ENCODE data around the gene POLE3. TPM values are rescaled to one million over a fixed set of nuclear protein-coding genes. Genes with fewer than 3 reads are reported as not detected.

POLE3 gene
- total and polyA plus RNA-seq, 4 donors = 21.7 to 42.9 (median 28.4) TPM

DNA sequence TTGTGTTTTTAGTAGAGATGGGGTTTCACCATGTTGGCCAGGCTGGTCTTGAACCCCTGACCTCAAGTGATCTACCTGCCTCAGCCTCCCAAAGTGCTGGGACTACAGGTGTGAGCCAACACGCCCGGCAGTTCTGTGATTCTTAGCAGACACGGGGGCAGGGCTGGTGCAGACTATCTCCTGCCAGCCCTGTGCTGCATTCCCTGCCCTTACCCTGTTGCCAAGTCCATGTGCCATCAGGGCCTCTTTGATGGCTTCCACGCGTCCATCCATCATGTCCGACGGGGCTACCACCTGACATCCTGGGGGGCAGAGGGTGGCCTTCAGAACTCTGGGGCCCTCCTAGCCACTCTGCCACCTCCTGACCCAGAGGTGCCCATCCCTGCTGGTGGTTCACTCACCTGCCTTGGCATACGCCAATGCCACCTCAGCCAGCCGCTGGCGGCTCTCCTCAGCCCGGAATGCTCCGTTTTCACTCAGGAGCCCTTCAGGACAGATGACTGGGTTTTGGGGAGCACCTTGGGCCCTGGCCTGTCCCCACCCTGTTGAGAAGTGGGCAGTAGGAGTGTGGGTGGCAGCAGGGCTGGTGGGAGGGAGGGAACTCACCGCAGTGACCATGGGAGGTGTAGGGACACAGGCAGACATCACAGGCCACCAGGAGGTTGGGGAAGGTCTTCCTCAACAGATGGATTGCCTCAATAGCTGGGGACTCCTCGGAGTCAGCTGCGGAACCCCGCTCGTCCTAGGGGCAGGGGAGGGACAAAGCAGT is 20.1 kb downstream of the POLE3 start:
- Histone ChIP-seq H3K4me3 (no peak overlapping the region), H3K9ac (ENCODE audit: insufficient read depth in 1 of 2, low read length in 2 of 2) (no peak overlapping the region), H3K36me3 (ENCODE audit: control insufficient read depth in 4 of 4, insufficient read depth in 4 of 4, low read length in 4 of 4) (peaks cover 8 to 43% (median 40%) of the 10 kb centered on the region in 4 donors), H3K9me3 (ENCODE audit: control insufficient read depth in 4 of 4, insufficient read depth in 3 of 4, low read length in 3 of 4) (no peaks in the 10 kb centered on the region), H3K27me3 (ENCODE audit: control insufficient read depth in 3 of 3, insufficient read depth in 3 of 3, low read length in 2 of 3) (no peaks in the 10 kb centered on the region), H3K27ac (ENCODE audit: low read depth in 1 of 2, low read length in 1 of 2) (no peak overlapping the region), H3K4me1 (ENCODE audit: control insufficient read depth in 5 of 5, insufficient read depth in 5 of 5, low read length in 5 of 5) (no peaks in the 10 kb centered on the region)
- ATAC-seq (ENCODE audit: insufficient read depth, low FRiP score) (no peak), DNase-seq (no peak)
- 94 to 96% methylated on average over 17 of the region's 17 CpGs for WGBS, 2 donors
- no peak for TF ChIP-seq CTCF (IDR thresholded peaks at IDR 0.05; ENCODE audit: control extremely low read depth, extremely low read depth)

GRCh38 chr9:113389451-113389850 is 21.0 kb downstream of the POLE3 start:
- H3K36me3 ChIP-seq (ENCODE audit: control insufficient read depth in 4 of 4, insufficient read depth in 4 of 4, low read length in 4 of 4) = peaks cover 8 to 43% (median 40%) of the 10 kb centered on the region in 4 donors
- H3K9me3 ChIP-seq (ENCODE audit: control insufficient read depth in 4 of 4, insufficient read depth in 3 of 4, low read length in 3 of 4) = no peaks in the 10 kb centered on the region
- DNase-seq (no peak), ATAC-seq (ENCODE audit: insufficient read depth, low FRiP score) (no peak)
- H3K27me3 ChIP-seq (ENCODE audit: control insufficient read depth in 3 of 3, insufficient read depth in 3 of 3, low read length in 2 of 3) = no peaks in the 10 kb centered on the region
- no peak overlapping the region for H3K4me3 ChIP-seq
- no peak overlapping the region for H3K27ac ChIP-seq (ENCODE audit: low read depth in 1 of 2, low read length in 1 of 2)
- H3K4me1 ChIP-seq (ENCODE audit: control insufficient read depth in 5 of 5, insufficient read depth in 5 of 5, low read length in 5 of 5) = no peaks in the 10 kb centered on the region
- no peak for TF ChIP-seq CTCF (IDR thresholded peaks at IDR 0.05; ENCODE audit: control extremely low read depth, extremely low read depth)
- H3K9ac ChIP-seq (ENCODE audit: insufficient read depth in 1 of 2, low read length in 2 of 2) = no peak overlapping the region
- WGBS, 2 donors = 95 to 96% methylated on average over 11 of the region's 11 CpGs

- ATAC-seq (ENCODE audit: insufficient read depth, low FRiP score) (no peak), DNase-seq (no peak)
- WGBS, 2 donors = 94 to 98% methylated on average over 13 of the region's 13 CpGs
- Histone ChIP-seq H3K4me1 (ENCODE audit: control insufficient read depth in 5 of 5, insufficient read depth in 5 of 5, low read length in 5 of 5) (no peaks in the 10 kb centered on the region), H3K36me3 (ENCODE audit: control insufficient read depth in 4 of 4, insufficient read depth in 4 of 4, low read length in 4 of 4) (peaks cover 8 to 43% (median 40%) of the 10 kb centered on the region in 4 donors), H3K27ac (ENCODE audit: low read depth in 1 of 2, low read length in 1 of 2) (no peak overlapping the region), H3K27me3 (ENCODE audit: control insufficient read depth in 3 of 3, insufficient read depth in 3 of 3, low read length in 2 of 3) (no peaks in the 10 kb centered on the region), H3K9ac (ENCODE audit: insufficient read depth in 1 of 2, low read length in 2 of 2) (no peak overlapping the region), H3K9me3 (ENCODE audit: control insufficient read depth in 4 of 4, insufficient read depth in 3 of 4, low read length in 3 of 4) (no peaks in the 10 kb centered on the region), H3K4me3 (no peak overlapping the region)
- TF ChIP-seq CTCF (IDR thresholded peaks at IDR 0.05; ENCODE audit: control extremely low read depth, extremely low read depth) = no peak
Measured at GRCh38 chr9:113388833-113389232, 21.6 kb downstream of the POLE3 start.

Data from lung (tissue), 12 donors.